H1 (cell line): ENCODE data around the gene HOXB5. TPM values are rescaled to one million over a fixed set of nuclear protein-coding genes. Genes with fewer than 3 reads are reported as not detected.

Experiments used
- CTCF ChIA-PET: fragments of 300-600 bp; sonication (Branson Sonifier 250); formaldehyde crosslinking; loops from one replicate; lab custom pipeline; 2021; ENCODE audit not compliant: partially characterized antibody; lab: Charles Lee
- POLR2A ChIA-PET: fragments of 300-600 bp; sonication (Branson Sonifier 250); formaldehyde crosslinking; loops from one replicate; lab custom pipeline; 2021; ENCODE audit warnings: inconsistent platforms; ENCODE audit not compliant: partially characterized antibody; lab: Charles Lee
- DNase-seq, 2 experiments: peaks; one replicate each; pipeline versions ENCODE4 v3.0.0 to v3.0.0-alpha.2; 2010 to 2022; ENCODE audit warnings: low spot score in 2 of 2, low read depth in 1 of 2, mixed read lengths in 1 of 2
- FAIRE-seq: peaks from 2 replicates; lab custom pipeline; 2011; peaks lifted over from hg19 to GRCh38; lab: Jason Lieb, UNC
- H2AFZ ChIP-seq: 2 replicates; pipeline ENCODE4 v1.8.1; 2012; ENCODE audit warnings: low read length, inconsistent platforms
- H2AK5ac ChIP-seq: 2 replicates; pipeline ENCODE4 v1.6.1; 2013; ENCODE audit warnings: low read depth, low read length
- H2BK120ac ChIP-seq: replicated peaks from 2 replicates; pipeline ENCODE3; 2013; ENCODE audit warnings: low read depth, low read length, inconsistent platforms
- H2BK12ac ChIP-seq: 2 replicates; pipeline ENCODE4 v1.6.1; 2013; ENCODE audit warnings: low read depth, low read length
- H2BK15ac ChIP-seq: 2 replicates; pipeline ENCODE4 v1.6.1; 2013; ENCODE audit warnings: low read length
- H2BK20ac ChIP-seq: 2 replicates; pipeline ENCODE4 v1.6.1; 2013; ENCODE audit warnings: low read length
- H2BK5ac ChIP-seq: 2 replicates; pipeline ENCODE4 v1.6.1; 2013; ENCODE audit warnings: low read depth, low read length
- H3K14ac ChIP-seq: 2 replicates; pipeline ENCODE4 v1.6.1; 2013; ENCODE audit warnings: inconsistent platforms; ENCODE audit not compliant: insufficient read length
- H3K18ac ChIP-seq: 2 replicates; pipeline ENCODE4 v1.6.1; 2013; ENCODE audit warnings: low read length; ENCODE audit errors: extremely low read depth
- H3K23ac ChIP-seq: 2 replicates; pipeline ENCODE4 v1.6.1; 2013; ENCODE audit warnings: inconsistent platforms; ENCODE audit not compliant: insufficient read length
- H3K23me2 ChIP-seq: 2 replicates; pipeline ENCODE4 v1.6.1; 2013; ENCODE audit warnings: low read depth, low read length
- H3K27ac ChIP-seq: 2 replicates; pipeline ENCODE4 v1.6.1; 2011; ENCODE audit warnings: low read depth, low read length, inconsistent platforms
- H3K27me3 ChIP-seq, 4 experiments: replicated peaks in 1 of 4; 1 replicate in 1 of 4; 2 replicates in 3 of 4; pipeline versions ENCODE4 v1.6.1 to v1.8.1; 2011 to 2013; ENCODE audit warnings: low read length in 3 of 4, mild to moderate bottlenecking in 3 of 4, inconsistent platforms in 2 of 4, mixed read lengths in 2 of 4, moderate library complexity in 1 of 4; ENCODE audit not compliant: control insufficient read depth in 3 of 4, insufficient read depth in 3 of 4; ENCODE audit errors: extremely low read depth in 1 of 4
- H3K36me3 ChIP-seq, 4 experiments: 2 replicates each; pipeline versions ENCODE4 v1.6.1 to v1.8.1; 2011 to 2013; ENCODE audit warnings: mild to moderate bottlenecking in 4 of 4, low read length in 3 of 4, moderate library complexity in 2 of 4, control low read depth in 1 of 4, inconsistent platforms in 1 of 4; ENCODE audit not compliant: insufficient read depth in 4 of 4, control insufficient read depth in 2 of 4
- H3K4ac ChIP-seq: replicated peaks from 2 replicates; pipeline ENCODE3; 2013; ENCODE audit warnings: low read length, low read depth, mixed read lengths, inconsistent platforms; ENCODE audit not compliant: insufficient read length
- H3K4me1 ChIP-seq, 4 experiments: replicated peaks in 1 of 4; 1 replicate in 1 of 4; 2 replicates in 3 of 4; pipeline versions ENCODE4 v1.6.1 to v1.8.1; 2011 to 2013; ENCODE audit warnings: low read length in 3 of 4, inconsistent platforms in 2 of 4, mixed read lengths in 1 of 4; ENCODE audit not compliant: insufficient read depth in 4 of 4, control insufficient read depth in 3 of 4
- H3K4me2 ChIP-seq, 2 experiments: 2 replicates each; pipeline versions ENCODE4 v1.6.1 to v1.8.1; 2011 to 2013; ENCODE audit warnings: low read depth in 2 of 2, low read length in 2 of 2, control low read depth in 1 of 2, inconsistent platforms in 1 of 2, mild to moderate bottlenecking in 1 of 2; ENCODE audit not compliant: insufficient read depth in 1 of 2
- H3K4me3 ChIP-seq, 4 experiments: fragments of 200-600, 300-600 bp in 1 of 4; sonication (generic), shearing (Covaris generic), sonication (Bioruptor Twin) in 1 of 4; 2 replicates each; pipeline versions ENCODE4 v1.5.1 to v1.8.1; 2011 to 2016; ENCODE audit warnings: low read length in 4 of 4, low read depth in 3 of 4, control low read depth in 2 of 4, inconsistent platforms in 2 of 4, mild to moderate bottlenecking in 2 of 4, mixed read lengths in 1 of 4, moderate library complexity in 1 of 4; ENCODE audit not compliant: insufficient read depth in 2 of 4; ENCODE audit errors: extremely low read depth in 1 of 4
- H3K56ac ChIP-seq: replicated peaks from 2 replicates; pipeline ENCODE3; 2013; ENCODE audit warnings: low read depth, mild to moderate bottlenecking, mixed read lengths, low read length, inconsistent platforms; ENCODE audit not compliant: insufficient read length
- H3K79me1 ChIP-seq: 2 replicates; pipeline ENCODE4 v1.6.1; 2013; ENCODE audit warnings: low read depth, low read length, control low read depth
- H3K79me2 ChIP-seq, 2 experiments: 2 replicates each; pipeline versions ENCODE4 v1.6.1 to v1.8.1; 2012 to 2013; ENCODE audit warnings: low read length in 2 of 2, mild to moderate bottlenecking in 2 of 2, inconsistent platforms in 1 of 2; ENCODE audit not compliant: insufficient read depth in 2 of 2, control insufficient read depth in 1 of 2
- H3K9ac ChIP-seq, 4 experiments: replicated peaks in 1 of 4; 1 replicate in 1 of 4; 2 replicates in 3 of 4; pipeline versions ENCODE4 v1.6.1 to v1.8.1; 2011 to 2013; ENCODE audit warnings: low read depth in 3 of 4, low read length in 3 of 4, control low read depth in 2 of 4, mild to moderate bottlenecking in 2 of 4, moderate library complexity in 2 of 4, inconsistent platforms in 1 of 4; ENCODE audit errors: extremely low read depth in 1 of 4
- H3K9me3 ChIP-seq, 2 experiments: 2 replicates each; pipeline versions ENCODE4 v1.6.1 to v1.8.1; 2012 to 2013; ENCODE audit warnings: mild to moderate bottlenecking in 2 of 2, moderate library complexity in 2 of 2, control low read depth in 1 of 2, inconsistent platforms in 1 of 2, low read depth in 1 of 2, low read length in 1 of 2, mixed read lengths in 1 of 2; ENCODE audit not compliant: insufficient read depth in 2 of 2
- H4K20me1 ChIP-seq, 2 experiments: replicated peaks in 1 of 2; 2 replicates each; pipeline versions ENCODE3 to v1.8.1; 2011 to 2013; ENCODE audit warnings: inconsistent platforms in 2 of 2, low read length in 2 of 2, mild to moderate bottlenecking in 1 of 2; ENCODE audit not compliant: insufficient read depth in 2 of 2, control insufficient read depth in 1 of 2
- H4K5ac ChIP-seq: 2 replicates; pipeline ENCODE4 v1.6.1; 2013; ENCODE audit warnings: low read length, low read depth, mixed read lengths, inconsistent platforms; ENCODE audit not compliant: insufficient read length
- H4K8ac ChIP-seq: 2 replicates; pipeline ENCODE4 v1.8.0; 2013; ENCODE audit warnings: mild to moderate bottlenecking, moderate library complexity, low read length, inconsistent platforms; ENCODE audit not compliant: insufficient read depth; ENCODE audit errors: extremely low read depth
- H4K91ac ChIP-seq: replicated peaks from 2 replicates; pipeline ENCODE3; 2013; ENCODE audit warnings: low read length, mixed read lengths, inconsistent platforms; ENCODE audit not compliant: insufficient read length
- BRCA1 ChIP-seq: IDR thresholded peaks from 2 replicates; pipeline ENCODE4 v1.6.1; 2012; ENCODE audit warnings: low read depth, low read length, improper control_type of control experiment
- CBX8 ChIP-seq: fragments of 300-800, 300-1000 bp; sonication (generic); IDR thresholded peaks from 2 replicates; pipeline ENCODE4 v1.7.1; 2016; ENCODE audit warnings: low read depth, low read length, borderline replicate concordance
- EZH2 ChIP-seq: fragments of 200-600 bp; sonication (generic); IDR thresholded peaks from 2 replicates; pipeline ENCODE4 v1.7.1; 2012; ENCODE audit warnings: low read depth, mild to moderate bottlenecking, moderate library complexity, low read length, inconsistent platforms; ENCODE audit not compliant: severe bottlenecking
- RBBP5 ChIP-seq: IDR thresholded peaks from 2 replicates; pipeline ENCODE4 v1.7.1; 2012; ENCODE audit warnings: low read depth, mild to moderate bottlenecking, inconsistent platforms, low read length, moderate library complexity, borderline replicate concordance
- RFX5 ChIP-seq: IDR thresholded peaks from 2 replicates; pipeline ENCODE4 v1.6.1; 2011; ENCODE audit warnings: low read depth, low read length, improper control_type of control experiment, borderline replicate concordance
- RNF2 ChIP-seq: fragments of 200-900, 300-1000 bp; sonication (generic); IDR thresholded peaks from 2 replicates; pipeline ENCODE4 v1.7.1; 2016; ENCODE audit warnings: borderline replicate concordance, low read depth, mild to moderate bottlenecking, antibody characterized with exemption, low read length; ENCODE audit not compliant: poor library complexity, severe bottlenecking; ENCODE audit errors: missing control alignments
- SP1 ChIP-seq: IDR thresholded peaks from 2 replicates; pipeline ENCODE4 v1.6.1; 2011; ENCODE audit warnings: low read depth, low read length
- SRF ChIP-seq: IDR thresholded peaks from 2 replicates; pipeline ENCODE4 v1.6.1; 2011; ENCODE audit warnings: mild to moderate bottlenecking, low read depth, low read length, moderate library complexity
- SUZ12 ChIP-seq: fragments of 200-600 bp; sonication (generic); IDR thresholded peaks from 2 replicates; pipeline ENCODE4 v1.6.1; 2012; ENCODE audit warnings: mild to moderate bottlenecking, inconsistent platforms, low read length, moderate library complexity, mixed read lengths
- WGBS, 2 experiments: shearing (Covaris generic) in 1 of 2; methylation state at CpG; one replicate each; pipeline versions ENCODE4 v1.1.6 to v1.1.7; 2013 to 2015; ENCODE audit warnings: low lambda C conversion rate in 2 of 2, mixed read lengths in 2 of 2, inconsistent platforms in 1 of 2, low coverage in 1 of 2, missing lambda C conversion rate in 1 of 2; ENCODE audit not compliant: insufficient replicate concordance in 2 of 2, insufficient coverage in 1 of 2, insufficient read length in 1 of 2; ENCODE audit errors: extremely low coverage in 1 of 2, missing lambda C conversion rate in 1 of 2; 5-methylcytosine and 5-hydroxymethylcytosine counted together
- polyA plus RNA-seq, 7 experiments: library from polyadenylated mRNA; depleted of rRNA in 3 of 7; stranded (reverse) in 5 of 7; unstranded in 2 of 7; fragments of >200 nt in 5 of 7; fragments of 200-250 nt in 2 of 7; gene quantifications; 1 replicate in 5 of 7; 2 replicates in 1 of 7; 4 replicates in 1 of 7; pipeline versions ENCODE4 v1.2.1 to v1.2.3, GENCODE V29; 2011 to 2013; ENCODE audit warnings: missing spikeins in 2 of 7, mixed read lengths in 2 of 7
- total RNA-seq: library from RNA; stranded (reverse); fragmentation: NEBNext Ultra II Directional; extraction: Animal tissue kit (Norgen Biotek cat#: 25700); gene quantifications from 2 replicates; pipeline ENCODE4 v1.2.1, GENCODE V29; 2021
- TF ChIP-seq, protein P1 (sequence below): IDR thresholded peaks from 2 replicates; pipeline ENCODE4 v1.6.1; 2011; ENCODE audit warnings: low read depth, mild to moderate bottlenecking, low read length; ENCODE audit not compliant: insufficient read depth

HOXB5 gene
- total and polyA plus RNA-seq, 2 of the 8 experiments (the other 6 are each of a cell fraction or from before 2014, with no cell fraction given) = not detected

DNA sequence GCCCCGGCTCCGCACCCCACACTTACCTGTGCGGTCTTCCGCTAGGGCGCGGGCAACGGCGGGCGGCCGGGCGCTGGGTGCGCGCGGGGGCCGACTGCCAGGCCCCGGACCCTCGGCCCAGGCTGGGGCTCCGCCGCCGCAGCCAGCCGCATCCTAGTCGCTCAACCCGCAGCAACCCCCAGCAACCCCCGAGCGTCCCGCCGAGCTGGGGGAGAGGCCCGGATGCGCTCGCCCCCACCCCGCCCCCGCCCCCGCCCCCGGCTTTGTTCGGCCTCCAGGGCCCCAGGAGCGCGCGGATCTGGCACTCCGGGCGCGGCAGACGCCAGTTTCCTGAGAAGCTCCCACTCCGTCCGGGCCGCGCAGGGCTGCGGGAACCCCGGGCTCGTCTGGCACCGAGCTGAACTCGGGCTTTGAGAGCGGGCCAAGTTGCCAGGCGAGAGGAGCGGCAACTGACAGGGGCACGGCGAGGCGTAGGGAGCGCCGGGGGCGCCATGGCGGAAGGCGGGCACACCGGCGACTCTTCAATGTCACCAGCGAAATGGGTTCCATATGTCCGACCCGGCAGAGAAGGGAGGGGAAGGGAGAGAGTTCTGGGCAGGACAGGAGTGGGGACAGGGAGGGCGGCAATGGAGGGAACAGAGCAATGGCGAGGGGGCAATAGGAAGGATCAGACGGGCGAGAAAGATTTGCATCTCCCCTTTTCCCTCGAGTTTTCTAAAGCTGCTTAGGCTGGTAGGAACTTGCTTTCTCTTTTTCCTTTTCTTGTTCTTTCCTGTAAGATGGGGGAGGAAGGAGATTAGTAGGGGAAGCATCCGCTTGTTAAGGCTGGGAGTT is 29.2 kb downstream of the HOXB5 start:
- WGBS, 2 experiments = 4% methylated on average over 22 of the region's 73 CpGs; no CpG with 5 or more reads in 1 of the 2 experiments
- no peak overlapping the region for H3K9ac ChIP-seq
- TF ChIP-seq, protein P1, sequence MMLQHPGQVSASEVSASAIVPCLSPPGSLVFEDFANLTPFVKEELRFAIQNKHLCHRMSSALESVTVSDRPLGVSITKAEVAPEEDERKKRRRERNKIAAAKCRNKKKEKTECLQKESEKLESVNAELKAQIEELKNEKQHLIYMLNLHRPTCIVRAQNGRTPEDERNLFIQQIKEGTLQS = no peak
- TF ChIP-seq SUZ12 (peak; percentile 94), RFX5 (no peak), SRF (no peak), CBX8 (peak; percentile 94; the same call in 1 of the 2 replicates), SP1 (no peak), EZH2 (peak; percentile 95), BRCA1 (no peak), RBBP5 (no peak), RNF2 (peak; percentile 76)

More for the DNA sequence above, 29.2 kb downstream of the HOXB5 start:
- Histone ChIP-seq H3K56ac (no peak overlapping the region), H3K36me3 (peaks cover 0 to 5% (median 0%) of the 10 kb centered on the region in 4 experiments; a peak in 1 of 8 replicates), H2BK15ac (no peak overlapping the region), H4K20me1 (peaks cover 2 to 35% of the 10 kb centered on the region in 2 experiments), H3K4me3 (peak overlapping the region in 1 of 4 experiments; percentile 42; a peak in 3 of 8 replicates), H3K79me1 (no peaks in the 10 kb centered on the region), H3K14ac (no peak overlapping the region), H3K9me3 (no peaks in the 10 kb centered on the region), H4K5ac (no peak overlapping the region), H4K91ac (no peak overlapping the region), H2BK20ac (no peak overlapping the region), H2BK120ac (no peak overlapping the region), H3K79me2 (no peaks in the 10 kb centered on the region), H2BK12ac (peak overlapping the region; percentile 18), H2AFZ (no peak overlapping the region), H3K23me2 (peaks cover 4% of the 10 kb centered on the region; the same call in 1 of the 2 replicates), H3K23ac (no peak overlapping the region), H3K4ac (no peak overlapping the region), H3K18ac (no peak overlapping the region), H3K27me3 (peaks cover 99 to 100% (median 100%) of the 10 kb centered on the region in 4 experiments), H3K4me1 (peaks cover 0 to 8% (median 4%) of the 10 kb centered on the region in 4 experiments; a peak in 5 of 7 replicates), H4K8ac (no peak overlapping the region), H3K27ac (no peak overlapping the region), H2BK5ac (no peak overlapping the region), H3K4me2 (peak overlapping the region; percentile 7 to 55), H2AK5ac (no peak overlapping the region)
- ChIA-PET CTCF (interaction anchor here (0.8 to 3.4 kb wide), 13 partner anchors 10 to 189 kb away, joined by 3 to 14 read pairs (median 4); partner anchors contain the start of gene HOXB5), POLR2A (interaction anchor here (1.8 kb wide), 1 partner anchor 49 kb away, joined by 4 read pairs; no protein-coding TSS in a partner anchor)
- FAIRE-seq = no peak
- DNase-seq = no peak
